Adrenal gland (tissue), 12 donors: Measurements from ENCODE around the gene DNAH2. TPM values are rescaled to one million over a fixed set of nuclear protein-coding genes. Genes with fewer than 3 reads are reported as not detected.

ENCODE experiments used
- DNase-seq, 7 donors: peaks; one replicate each; pipeline ENCODE4 v3.0.0-alpha.2; 2019 to 2020
- H3K27ac ChIP-seq, 5 donors: fragments of 200-600 bp; sonication (generic) in 4 of 5; 1 replicate in 3 of 5; 2 replicates in 2 of 5; pipeline versions ENCODE4 v1.5.1 to v1.8.0; 2016 to 2020; ENCODE audit warnings: mild to moderate bottlenecking in 1 of 5
- H3K27me3 ChIP-seq: fragments of 200-600 bp; 2 replicates; pipeline ENCODE4 v1.8.0; 2021
- H3K36me3 ChIP-seq, 2 donors: fragments of 200-600 bp; replicated peaks in 1 of 2; 1 replicate in 1 of 2; 2 replicates in 1 of 2; pipeline versions ENCODE4 v1.5.1 to v1.8.0; 2018 to 2022
- H3K4me1 ChIP-seq, 2 donors: fragments of 200-600 bp; replicated peaks in 1 of 2; 1 replicate in 1 of 2; 2 replicates in 1 of 2; pipeline versions ENCODE4 v1.5.1 to v1.8.0; 2018 to 2021
- H3K4me3 ChIP-seq, 4 donors: fragments of 200-600 bp; sonication (generic) in 3 of 4; one replicate each; pipeline ENCODE4 v1.5.1; 2016 to 2018
- H3K9me3 ChIP-seq, 3 donors: fragments of 200-600 bp; sonication (generic) in 1 of 3; replicated peaks in 1 of 3; 1 replicate in 2 of 3; 2 replicates in 1 of 3; pipeline versions ENCODE4 v1.5.1 to v1.8.0; 2016 to 2021
- POLR2A ChIP-seq, 2 donors: fragments of 450-650 bp; IDR thresholded peaks; one replicate each; pipeline ENCODE4 v1.6.1; 2017; ENCODE audit warnings: antibody characterized with exemption in 2 of 2, mild to moderate bottlenecking in 2 of 2, moderate library complexity in 1 of 2
- WGBS, 4 donors: extraction: QIAGEN DNeasy Blood & Tissue Kit in 2 of 4; methylation state at CpG; one replicate each; pipeline versions ENCODE4 v1.1.5 to v1.1.7; 2013 to 2017; 5-methylcytosine and 5-hydroxymethylcytosine counted together
- intact Hi-C, 2 donors: fragments of 100-400 bp; cut with DNase I; formaldehyde crosslinking; loops; one replicate each; pipeline versions ENCODE4 v1.14.1 to v1.15.0; 2022 to 2023
- polyA plus RNA-seq, 3 donors: library from polyadenylated mRNA; stranded (reverse); fragments of 200-250 nt in 2 of 3; fragments of 350-450 nt in 1 of 3; fragmentation: Illumina TruSeq in 1 of 3; extraction: RNeasy Lipid Tissue Mini Kit (QIAGEN cat#74804) in 1 of 3; gene quantifications; one replicate each; pipeline ENCODE4 v1.2.3, GENCODE V29; 2013 to 2014
- total RNA-seq, 9 donors: library from RNA; depleted of rRNA in 4 of 9; stranded (reverse); fragments of >200 nt in 4 of 9; fragments of 120-200 nt in 1 of 9; fragmentation: NEBNext Ultra II Directional in 1 of 9; extraction: Animal tissue kit (Norgen Biotek cat#: 25700) in 1 of 9; gene quantifications; one replicate each; pipeline versions ENCODE4 v1.1.0 to v1.2.4, GENCODE V29; 2013 to 2023
- TF ChIP-seq, protein P1 (sequence below), 6 experiments: fragments of 450-650 bp in 4 of 6; fragments of 200-600 bp in 2 of 6; sonication (generic) in 1 of 6; IDR thresholded peaks; 1 replicate in 5 of 6; 2 replicates in 1 of 6; pipeline versions ENCODE4 v1.5.1 to v1.8.0; 2016 to 2021; ENCODE audit warnings: antibody characterized with exemption in 6 of 6, mild to moderate bottlenecking in 2 of 6, moderate library complexity in 1 of 6
- donor health status: healthy with polysubstance abuse.
- donor health status: Bipolar disorder and iron deficiency.
- donor health status: DM: yes; HTN: yes; CAD: no.
- donor health status: DM: no; HTN: no; CAD: no.
- donor health status: DM: no; HTN: no; CAD: no.
- donor health status: DM: yes; HTN: yes; CAD: no.

The DNAH2 gene
- total and polyA plus RNA-seq, 12 donors = 0.02 to 0.26 (median 0.07) TPM

GRCh38 chr17:7705269-7706255, 12.0 kb upstream of the DNAH2 start:
- Histone ChIP-seq H3K4me3 (peak overlapping the region in 1 of 4 donors; percentile 47), H3K4me1 (peaks cover 9 to 11% of the 10 kb centered on the region in 2 donors), H3K27me3 (peaks cover 17% of the 10 kb centered on the region), H3K9me3 (no peaks in the 10 kb centered on the region), H3K36me3 (peaks cover 0 to 6% of the 10 kb centered on the region in 2 donors), H3K27ac (no peak overlapping the region)
- intact Hi-C loops = loop anchor here in 1 of 2 donors (10.0 kb wide), 2 partner anchors 69 to 259 kb away; no protein-coding TSS in a partner anchor
- 9 to 34% (median 21%) methylated on average over 12 to 50 of the region's 50 CpGs for WGBS, 4 donors
- TF ChIP-seq, protein P1, sequence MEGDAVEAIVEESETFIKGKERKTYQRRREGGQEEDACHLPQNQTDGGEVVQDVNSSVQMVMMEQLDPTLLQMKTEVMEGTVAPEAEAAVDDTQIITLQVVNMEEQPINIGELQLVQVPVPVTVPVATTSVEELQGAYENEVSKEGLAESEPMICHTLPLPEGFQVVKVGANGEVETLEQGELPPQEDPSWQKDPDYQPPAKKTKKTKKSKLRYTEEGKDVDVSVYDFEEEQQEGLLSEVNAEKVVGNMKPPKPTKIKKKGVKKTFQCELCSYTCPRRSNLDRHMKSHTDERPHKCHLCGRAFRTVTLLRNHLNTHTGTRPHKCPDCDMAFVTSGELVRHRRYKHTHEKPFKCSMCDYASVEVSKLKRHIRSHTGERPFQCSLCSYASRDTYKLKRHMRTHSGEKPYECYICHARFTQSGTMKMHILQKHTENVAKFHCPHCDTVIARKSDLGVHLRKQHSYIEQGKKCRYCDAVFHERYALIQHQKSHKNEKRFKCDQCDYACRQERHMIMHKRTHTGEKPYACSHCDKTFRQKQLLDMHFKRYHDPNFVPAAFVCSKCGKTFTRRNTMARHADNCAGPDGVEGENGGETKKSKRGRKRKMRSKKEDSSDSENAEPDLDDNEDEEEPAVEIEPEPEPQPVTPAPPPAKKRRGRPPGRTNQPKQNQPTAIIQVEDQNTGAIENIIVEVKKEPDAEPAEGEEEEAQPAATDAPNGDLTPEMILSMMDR (IDR thresholded peaks at IDR 0.05) = no peak
- no peak for TF ChIP-seq POLR2A (IDR thresholded peaks at IDR 0.05)
- no peak for DNase-seq

DNA sequence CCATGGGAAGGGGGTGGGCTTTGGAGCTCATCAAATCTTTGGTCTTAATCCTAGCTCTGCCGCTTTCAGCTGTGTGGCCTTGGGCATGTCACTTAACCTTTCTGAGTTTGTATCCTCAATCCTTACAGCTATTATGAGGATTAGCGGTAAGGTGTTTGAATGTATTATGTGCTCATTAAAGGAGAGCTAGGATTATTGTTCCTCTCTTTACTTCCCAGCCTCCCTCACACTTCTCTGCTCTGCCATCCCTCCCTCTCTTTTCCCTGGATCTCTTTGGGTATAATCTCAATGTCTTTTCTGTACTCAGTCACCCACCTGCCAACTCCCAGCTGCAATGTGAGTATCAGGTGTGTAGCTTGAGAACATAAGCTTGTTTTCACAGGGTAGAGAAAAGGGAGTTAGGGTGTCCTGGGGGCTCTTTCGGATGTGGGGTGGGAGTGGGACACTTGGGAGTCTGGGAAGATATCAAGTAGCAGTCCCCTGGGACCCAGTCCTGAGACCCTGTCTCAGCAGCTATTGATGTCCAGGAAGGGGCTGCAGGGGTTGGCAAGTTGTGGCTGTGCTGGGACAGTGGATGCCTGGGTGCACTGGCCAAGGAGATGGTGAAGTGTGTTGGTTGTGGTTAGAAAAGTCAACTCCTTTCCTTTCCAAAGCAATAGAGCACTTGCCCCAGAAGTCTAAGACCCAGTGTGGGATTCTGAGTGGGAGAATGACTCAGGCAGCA, 10.8 kb upstream of the DNAH2 start:
- 74 to 90% (median 81%) methylated on average over 3 of the region's 3 CpGs for WGBS, 4 donors
- H3K9me3 ChIP-seq = no peaks in the 10 kb centered on the region
- DNase-seq = no peak
- intact Hi-C loops = loop anchor here in 1 of 2 donors (10.0 kb wide), 2 partner anchors 68 to 258 kb away; no protein-coding TSS in a partner anchor
- H3K4me3 ChIP-seq = no peak overlapping the region
- H3K36me3 ChIP-seq = no peaks in the 10 kb centered on the region
- H3K4me1 ChIP-seq = peaks cover 9 to 11% of the 10 kb centered on the region in 2 donors
- no peak for TF ChIP-seq POLR2A (IDR thresholded peaks at IDR 0.05)
- TF ChIP-seq, protein P1 (IDR thresholded peaks at IDR 0.05) = no peak
- H3K27me3 ChIP-seq = peaks cover 28% of the 10 kb centered on the region
- no peak overlapping the region for H3K27ac ChIP-seq

- no peaks in the 10 kb centered on the region for H3K36me3 ChIP-seq
- H3K27me3 ChIP-seq = peaks cover 35% of the 10 kb centered on the region
- TF ChIP-seq, protein P1 (IDR thresholded peaks at IDR 0.05) = no peak
- TF ChIP-seq POLR2A (IDR thresholded peaks at IDR 0.05) = no peak
- no peak overlapping the region for H3K4me3 ChIP-seq
- H3K4me1 ChIP-seq = peaks cover 9 to 11% of the 10 kb centered on the region in 2 donors
- no peak overlapping the region for H3K27ac ChIP-seq
- no peak for DNase-seq
- 63 to 75% (median 75%) methylated on average over 9 of the region's 9 CpGs for WGBS, 4 donors
- intact Hi-C loops = loop anchor here in 1 of 2 donors (10.0 kb wide), 2 partner anchors 67 to 257 kb away; no protein-coding TSS in a partner anchor
- no peaks in the 10 kb centered on the region for H3K9me3 ChIP-seq
Measured at GRCh38 chr17:7707446-7707845, 10.1 kb upstream of the DNAH2 start.
